H9 (cell line): ENCODE measurements around the gene KCNA5. TPM values are rescaled to one million over a fixed set of nuclear protein-coding genes. Genes with fewer than 3 reads are reported as not detected.

Experiments used
- DNase-seq: peaks from one replicate; pipeline ENCODE4 v3.0.0-alpha.2; 2017
- H2AFZ ChIP-seq: one replicate; pipeline ENCODE4 v1.6.1; 2013; ENCODE audit warnings: mild to moderate bottlenecking, low read length, control low read depth, moderate library complexity
- H2AK5ac ChIP-seq: 2 replicates; pipeline ENCODE4 v1.6.1; 2013; ENCODE audit warnings: low read length, control low read depth, mixed read lengths; ENCODE audit not compliant: insufficient read length
- H2BK120ac ChIP-seq: one replicate; pipeline ENCODE4 v1.6.1; 2013; ENCODE audit warnings: low read depth, mild to moderate bottlenecking, low read length, control low read depth, inconsistent platforms; ENCODE audit not compliant: poor library complexity, severe bottlenecking
- H2BK12ac ChIP-seq: 2 replicates; pipeline ENCODE4 v1.6.1; 2013; ENCODE audit warnings: low read length, control low read depth, mixed read lengths, low read depth; ENCODE audit not compliant: insufficient read length
- H2BK15ac ChIP-seq: 2 replicates; pipeline ENCODE4 v1.6.1; 2013; ENCODE audit warnings: low read depth, low read length, control low read depth
- H2BK20ac ChIP-seq: one replicate; pipeline ENCODE4 v1.6.1; 2013; ENCODE audit warnings: low read depth, mild to moderate bottlenecking, low read length, control low read depth, inconsistent platforms; ENCODE audit not compliant: poor library complexity, severe bottlenecking
- H2BK5ac ChIP-seq: 2 replicates; pipeline ENCODE4 v1.6.1; 2013; ENCODE audit warnings: low read length, control low read depth, mixed read lengths; ENCODE audit not compliant: insufficient read length
- H3K14ac ChIP-seq: 2 replicates; pipeline ENCODE4 v1.6.1; 2013; ENCODE audit warnings: low read length, control low read depth; ENCODE audit not compliant: insufficient read depth
- H3K18ac ChIP-seq: 2 replicates; pipeline ENCODE4 v1.6.1; 2013; ENCODE audit warnings: low read depth, mild to moderate bottlenecking, mixed read lengths, low read length, control low read depth; ENCODE audit not compliant: insufficient read length
- H3K23ac ChIP-seq: 2 replicates; pipeline ENCODE4 v1.6.1; 2013; ENCODE audit warnings: low read length, control low read depth, mixed read lengths, low read depth; ENCODE audit not compliant: insufficient read length
- H3K23me2 ChIP-seq: 2 replicates; pipeline ENCODE4 v1.6.1; 2013; ENCODE audit warnings: low read depth, mild to moderate bottlenecking, mixed read lengths, low read length, control low read depth; ENCODE audit not compliant: insufficient read length, poor library complexity, severe bottlenecking
- H3K27ac ChIP-seq: 2 replicates; pipeline ENCODE4 v1.5.1; 2013; ENCODE audit warnings: low read length, control low read depth, mixed read lengths, low read depth; ENCODE audit not compliant: insufficient read length
- H3K27me3 ChIP-seq: 2 replicates; pipeline ENCODE4 v1.6.1; 2013; ENCODE audit warnings: low read length, control low read depth, inconsistent platforms; ENCODE audit not compliant: insufficient read depth
- H3K4ac ChIP-seq: 2 replicates; pipeline ENCODE4 v1.6.1; 2013; ENCODE audit warnings: low read depth, mild to moderate bottlenecking, control low read depth, inconsistent platforms, low read length, moderate library complexity
- H3K4me1 ChIP-seq: 2 replicates; pipeline ENCODE4 v1.6.1; 2013; ENCODE audit warnings: low read length, control low read depth, inconsistent platforms; ENCODE audit not compliant: insufficient read depth
- H3K4me2 ChIP-seq: 2 replicates; pipeline ENCODE4 v1.6.1; 2013; ENCODE audit warnings: low read length, control low read depth, mixed read lengths; ENCODE audit not compliant: insufficient read length, insufficient read depth
- H3K56ac ChIP-seq: 2 replicates; pipeline ENCODE4 v1.6.1; 2013; ENCODE audit warnings: low read depth, mild to moderate bottlenecking, mixed read lengths, low read length, control low read depth; ENCODE audit not compliant: insufficient read length
- H3K79me1 ChIP-seq: 2 replicates; pipeline ENCODE4 v1.6.1; 2013; ENCODE audit warnings: low read depth, mild to moderate bottlenecking, moderate library complexity, low read length, control low read depth, inconsistent platforms; ENCODE audit not compliant: insufficient read depth, poor library complexity, severe bottlenecking
- H3K79me2 ChIP-seq: 2 replicates; pipeline ENCODE4 v1.6.1; 2013; ENCODE audit warnings: low read length, control low read depth, inconsistent platforms; ENCODE audit not compliant: insufficient read depth
- H3K9ac ChIP-seq: 2 replicates; pipeline ENCODE4 v1.6.1; 2013; ENCODE audit warnings: low read length, control low read depth, mixed read lengths; ENCODE audit not compliant: insufficient read length; ENCODE audit errors: extremely low read depth
- H3K9me3 ChIP-seq: one replicate; pipeline ENCODE4 v1.6.1; 2013; ENCODE audit warnings: low read depth, low read length, inconsistent platforms; ENCODE audit not compliant: control insufficient read depth
- H3T11ph ChIP-seq: one replicate; pipeline ENCODE4 v1.6.1; 2013; ENCODE audit warnings: mild to moderate bottlenecking, low read length, control low read depth, inconsistent platforms
- H4K20me1 ChIP-seq: one replicate; pipeline ENCODE4 v1.6.1; 2013; ENCODE audit not compliant: control insufficient read depth, insufficient read length, insufficient read depth
- H4K5ac ChIP-seq: 2 replicates; pipeline ENCODE4 v1.6.1; 2013; ENCODE audit warnings: low read depth, mild to moderate bottlenecking, mixed read lengths, low read length, control low read depth; ENCODE audit not compliant: insufficient read length
- H4K8ac ChIP-seq: replicated peaks from 2 replicates; pipeline ENCODE4 v1.6.1; 2013; ENCODE audit warnings: low read length, control low read depth, mixed read lengths, low read depth; ENCODE audit not compliant: insufficient read length
- H4K91ac ChIP-seq: 2 replicates; pipeline ENCODE4 v1.6.1; 2013; ENCODE audit warnings: low read depth, mild to moderate bottlenecking, moderate library complexity, mixed read lengths, low read length, control low read depth; ENCODE audit not compliant: insufficient read length
- H3K27ac Mint-ChIP-seq, 3 experiments: 2 replicates in 2 of 3; 3 replicates in 1 of 3; pipeline ENCODE4 v1.8.0; 2020 to 2021; ENCODE audit warnings: mixed read lengths in 3 of 3, mild to moderate bottlenecking in 1 of 3, moderate library complexity in 1 of 3
- H3K27me3 Mint-ChIP-seq: 2 replicates; pipeline ENCODE4 v1.8.0; 2021; ENCODE audit warnings: low read depth, mild to moderate bottlenecking, moderate library complexity, mixed read lengths
- H3K36me3 Mint-ChIP-seq, 3 experiments: 2 replicates in 2 of 3; 3 replicates in 1 of 3; pipeline ENCODE4 v1.8.0; 2020 to 2021; ENCODE audit warnings: low read depth in 3 of 3, mixed read lengths in 3 of 3; ENCODE audit not compliant: insufficient read depth in 1 of 3
- H3K4me1 Mint-ChIP-seq, 2 experiments: 2 replicates each; pipeline ENCODE4 v1.8.0; 2020; ENCODE audit warnings: mixed read lengths in 2 of 2
- H3K4me3 Mint-ChIP-seq, 2 experiments: 2 replicates in 1 of 2; 3 replicates in 1 of 2; pipeline ENCODE4 v1.8.0; 2020 to 2021; ENCODE audit warnings: mild to moderate bottlenecking in 2 of 2, mixed read lengths in 2 of 2, moderate library complexity in 1 of 2
- H3K9me3 Mint-ChIP-seq, 2 experiments: 2 replicates in 1 of 2; 3 replicates in 1 of 2; pipeline ENCODE4 v1.8.0; 2020; ENCODE audit warnings: mild to moderate bottlenecking in 2 of 2, mixed read lengths in 2 of 2, moderate library complexity in 1 of 2
- WGBS: extraction: QIAGEN DNeasy Blood & Tissue Kit; methylation state at CpG from one replicate; pipeline ENCODE4 v1.1.7; 2013; ENCODE audit warnings: missing lambda C conversion rate, low lambda C conversion rate, mixed read lengths; ENCODE audit not compliant: insufficient read length; ENCODE audit errors: extremely low coverage; 5-methylcytosine and 5-hydroxymethylcytosine counted together
- total RNA-seq: library from RNA; stranded (reverse); gene quantifications from 2 replicates; pipeline ENCODE4 v1.2.1, GENCODE V29; 2021
- TF ChIP-seq, protein P1 (sequence below): fragments of 200-600 bp; sonication (generic); conservative IDR thresholded peaks from 3 replicates; pipeline ENCODE4 v1.8.0; 2021; ENCODE audit warnings: antibody characterized with exemption, mild to moderate bottlenecking

KCNA5 gene
- total RNA-seq, 1 experiment from 2014 or later, result 0.22 TPM

DNA sequence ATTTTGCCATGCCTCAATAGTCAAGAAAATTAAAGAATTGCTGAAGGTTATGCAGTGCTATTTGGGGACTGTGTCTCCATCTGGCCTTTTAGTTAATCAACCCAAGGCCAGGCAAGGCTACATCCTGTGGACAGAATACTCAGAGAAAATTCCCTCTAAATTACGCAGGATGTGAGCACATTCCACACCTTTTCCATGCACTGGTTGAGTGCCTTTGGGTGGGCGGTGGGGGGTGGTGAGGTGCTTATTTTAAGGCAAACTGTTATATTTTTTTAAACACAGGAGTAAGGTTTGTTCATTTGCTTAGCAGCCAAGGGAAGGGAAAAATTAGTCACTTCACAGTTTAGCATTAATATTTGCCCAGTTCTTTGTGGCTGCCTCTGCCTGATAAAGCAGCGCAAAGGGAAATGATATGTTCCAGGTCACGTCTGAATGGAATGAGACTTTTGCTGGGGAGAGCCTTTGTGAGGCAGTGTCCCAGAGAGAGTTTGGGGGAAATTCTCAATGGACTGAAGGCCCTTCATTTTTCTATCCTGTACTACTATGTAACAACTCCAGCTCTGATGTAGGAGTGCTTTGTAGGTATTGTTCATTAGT, 17.2 kb upstream of the KCNA5 start:
- Histone ChIP-seq H2BK5ac (no peak overlapping the region), H3K27me3 (no peaks in the 10 kb centered on the region), H3K27ac (no peak overlapping the region), H3K23ac (no peak overlapping the region), H3K4me2 (no peak overlapping the region), H3K9ac (no peak overlapping the region), H2BK15ac (no peak overlapping the region), H4K5ac (no peak overlapping the region), H4K20me1 (no peaks in the 10 kb centered on the region), H2BK12ac (no peak overlapping the region), H4K8ac (no peak overlapping the region), H2BK120ac (no peak overlapping the region), H2AFZ (no peak overlapping the region), H3K4ac (no peak overlapping the region), H3K79me1 (no peaks in the 10 kb centered on the region), H3K23me2 (no peaks in the 10 kb centered on the region), H3K18ac (no peak overlapping the region), H2BK20ac (no peak overlapping the region), H3K56ac (no peak overlapping the region), H3T11ph (no peak overlapping the region), H3K9me3 (no peaks in the 10 kb centered on the region), H2AK5ac (no peak overlapping the region), H3K79me2 (no peaks in the 10 kb centered on the region), H3K4me1 (peaks cover 8% of the 10 kb centered on the region; the same call in 1 of the 2 replicates), H4K91ac (no peak overlapping the region), H3K14ac (no peak overlapping the region)
- H3K4me3 Mint-ChIP-seq, result no peak overlapping the region
- TF ChIP-seq, protein P1, sequence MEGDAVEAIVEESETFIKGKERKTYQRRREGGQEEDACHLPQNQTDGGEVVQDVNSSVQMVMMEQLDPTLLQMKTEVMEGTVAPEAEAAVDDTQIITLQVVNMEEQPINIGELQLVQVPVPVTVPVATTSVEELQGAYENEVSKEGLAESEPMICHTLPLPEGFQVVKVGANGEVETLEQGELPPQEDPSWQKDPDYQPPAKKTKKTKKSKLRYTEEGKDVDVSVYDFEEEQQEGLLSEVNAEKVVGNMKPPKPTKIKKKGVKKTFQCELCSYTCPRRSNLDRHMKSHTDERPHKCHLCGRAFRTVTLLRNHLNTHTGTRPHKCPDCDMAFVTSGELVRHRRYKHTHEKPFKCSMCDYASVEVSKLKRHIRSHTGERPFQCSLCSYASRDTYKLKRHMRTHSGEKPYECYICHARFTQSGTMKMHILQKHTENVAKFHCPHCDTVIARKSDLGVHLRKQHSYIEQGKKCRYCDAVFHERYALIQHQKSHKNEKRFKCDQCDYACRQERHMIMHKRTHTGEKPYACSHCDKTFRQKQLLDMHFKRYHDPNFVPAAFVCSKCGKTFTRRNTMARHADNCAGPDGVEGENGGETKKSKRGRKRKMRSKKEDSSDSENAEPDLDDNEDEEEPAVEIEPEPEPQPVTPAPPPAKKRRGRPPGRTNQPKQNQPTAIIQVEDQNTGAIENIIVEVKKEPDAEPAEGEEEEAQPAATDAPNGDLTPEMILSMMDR, result no peak
- peaks cover 27 to 30% of the 10 kb centered on the region in 2 experiments for H3K4me1 Mint-ChIP-seq
- no peaks in the 10 kb centered on the region; a peak in 1 of 5 replicates for H3K9me3 Mint-ChIP-seq
- WGBS, result no CpG with 5 or more reads among the region's 4 CpGs
- no peaks in the 10 kb centered on the region; a peak in 2 of 7 replicates for H3K36me3 Mint-ChIP-seq
- no peak overlapping the region for H3K27ac Mint-ChIP-seq
- no peak for DNase-seq
- peaks cover 29% of the 10 kb centered on the region for H3K27me3 Mint-ChIP-seq
